ENCODE measurements around the gene KRTAP29-1. TPM values are rescaled to one million over a fixed set of nuclear protein-coding genes. Genes with fewer than 3 reads are reported as not detected.

Gene KRTAP29-1
- total RNA-seq, 1 experiment from 2014 or later, result not detected

GRCh38 chr17:41258406-41258805 lies 44.2 kb downstream of the KRTAP29-1 start:
- no peak overlapping the region for H2AFZ ChIP-seq (ENCODE audit: low read length)
- no peak overlapping the region for H4K5ac ChIP-seq (ENCODE audit: insufficient read length, low read depth, low read length)
- H3K9ac ChIP-seq (ENCODE audit: extremely low read depth, insufficient read length, low read length), result no peak overlapping the region
- H3K4me1 ChIP-seq (ENCODE audit: insufficient read depth, low read length), result no peaks in the 10 kb centered on the region
- no peak overlapping the region for H3K27ac ChIP-seq (ENCODE audit: insufficient read length, low read depth, low read length)
- no peaks in the 10 kb centered on the region for H3K9me3 ChIP-seq (ENCODE audit: control insufficient read depth, low read depth, low read length)
- no peak overlapping the region for H2AK5ac ChIP-seq (ENCODE audit: insufficient read length, low read length)
- Mint-ChIP-seq H3K9me3 (no peaks in the 10 kb centered on the region; a peak in 1 of 5 replicates), H3K4me3 (no peak overlapping the region), H3K36me3 (ENCODE audit: insufficient read depth in 1 of 3, low read depth in 3 of 3) (no peaks in the 10 kb centered on the region), H3K27me3 (ENCODE audit: low read depth) (peaks cover 14% of the 10 kb centered on the region), H3K27ac (no peak overlapping the region), H3K4me1 (peaks cover 4 to 6% of the 10 kb centered on the region in 2 experiments)
- H3K56ac ChIP-seq (ENCODE audit: insufficient read length, low read depth, low read length), result no peak overlapping the region
- H2BK20ac ChIP-seq (ENCODE audit: low read depth, low read length, poor library complexity, severe bottlenecking), result no peak overlapping the region
- no peaks in the 10 kb centered on the region for H3K79me2 ChIP-seq (ENCODE audit: insufficient read depth, low read length)
- H3K27me3 ChIP-seq (ENCODE audit: insufficient read depth, low read length), result no peaks in the 10 kb centered on the region
- H3T11ph ChIP-seq (ENCODE audit: low read length), result no peak overlapping the region
- H2BK15ac ChIP-seq (ENCODE audit: low read depth, low read length), result no peak overlapping the region
- H3K14ac ChIP-seq (ENCODE audit: insufficient read depth, low read length), result no peak overlapping the region
- no peak for DNase-seq
- no peak overlapping the region for H3K18ac ChIP-seq (ENCODE audit: insufficient read length, low read depth, low read length)
- H2BK120ac ChIP-seq (ENCODE audit: low read depth, low read length, poor library complexity, severe bottlenecking), result no peak overlapping the region
- H3K4ac ChIP-seq (ENCODE audit: low read depth, low read length), result no peak overlapping the region
- no peaks in the 10 kb centered on the region for H4K20me1 ChIP-seq (ENCODE audit: control insufficient read depth, insufficient read depth, insufficient read length)
- H2BK12ac ChIP-seq (ENCODE audit: insufficient read length, low read depth, low read length), result no peak overlapping the region
- H4K8ac ChIP-seq (replicated peaks; ENCODE audit: insufficient read length, low read depth, low read length), result no peak overlapping the region
- no peak overlapping the region for H2BK5ac ChIP-seq (ENCODE audit: insufficient read length, low read length)
- no peak overlapping the region for H4K91ac ChIP-seq (ENCODE audit: insufficient read length, low read depth, low read length)
- no peak overlapping the region for H3K23ac ChIP-seq (ENCODE audit: insufficient read length, low read depth, low read length)
- H3K79me1 ChIP-seq (ENCODE audit: insufficient read depth, low read depth, low read length, poor library complexity, severe bottlenecking), result no peaks in the 10 kb centered on the region
- no peaks in the 10 kb centered on the region for H3K23me2 ChIP-seq (ENCODE audit: insufficient read length, low read depth, low read length, poor library complexity, severe bottlenecking)
- no peak for TF ChIP-seq CTCF (conservative IDR thresholded peaks at IDR 0.05)
- H3K4me2 ChIP-seq (ENCODE audit: insufficient read depth, insufficient read length, low read length), result no peak overlapping the region
